AG04450 (cell line): ENCODE results near the gene TTLL1. TPM values are rescaled to one million over a fixed set of nuclear protein-coding genes. Genes with fewer than 3 reads are reported as not detected.

Experiments used
- CTCF ChIA-PET: fragments of 300-600, 350-600 bp; formaldehyde crosslinking; extraction: SDS; loops from one replicate; lab custom pipeline; 2022; ENCODE audit warnings: antibody characterized with exemption, inconsistent platforms; lab: Charles Lee
- POLR2A ChIA-PET: fragments of 350-600 bp; formaldehyde crosslinking; extraction: SDS; loops from one replicate; lab custom pipeline; 2021; ENCODE audit warnings: antibody characterized with exemption, inconsistent platforms; lab: Yijun Ruan, JAX
- DNase-seq: peaks from one replicate; pipeline ENCODE4 v3.0.0-alpha.2; 2011; ENCODE audit warnings: low read depth, low spot score
- H3K27ac ChIP-seq: one replicate; pipeline ENCODE4 v1.5.1; 2012; ENCODE audit warnings: low read depth, low read length, control low read depth
- H3K27me3 ChIP-seq: one replicate; pipeline ENCODE4 v1.6.0; 2012; ENCODE audit warnings: low read length; ENCODE audit not compliant: control insufficient read depth, insufficient read depth
- H3K4me3 ChIP-seq: 2 replicates; pipeline ENCODE4 v1.5.1; 2011; ENCODE audit warnings: mild to moderate bottlenecking, low read depth, low read length, control low read depth
- H3K9me3 ChIP-seq: 2 replicates; pipeline ENCODE4 v1.5.1; 2012; ENCODE audit warnings: low read length; ENCODE audit not compliant: control insufficient read depth, insufficient read depth
- polyA plus RNA-seq: library from polyadenylated mRNA; depleted of rRNA; stranded (reverse); fragments of >200 nt; gene quantifications from 2 replicates; pipeline ENCODE4 v1.2.3, GENCODE V29; 2011
- TF ChIP-seq, protein P1 (sequence below): IDR thresholded peaks from 2 replicates; pipeline ENCODE4 v1.5.1; 2011; ENCODE audit warnings: low read depth, low read length, control low read depth, inconsistent platforms

Gene TTLL1
- polyA plus RNA-seq, 1 experiment: 17.5 TPM

GRCh38 chr22:43128116-43128515 is 38.9 kb upstream of the TTLL1 start:
- no peaks in the 10 kb centered on the region for H3K27me3 ChIP-seq
- ChIA-PET POLR2A (no interaction called here), CTCF (no interaction called here)
- TF ChIP-seq, protein P1, sequence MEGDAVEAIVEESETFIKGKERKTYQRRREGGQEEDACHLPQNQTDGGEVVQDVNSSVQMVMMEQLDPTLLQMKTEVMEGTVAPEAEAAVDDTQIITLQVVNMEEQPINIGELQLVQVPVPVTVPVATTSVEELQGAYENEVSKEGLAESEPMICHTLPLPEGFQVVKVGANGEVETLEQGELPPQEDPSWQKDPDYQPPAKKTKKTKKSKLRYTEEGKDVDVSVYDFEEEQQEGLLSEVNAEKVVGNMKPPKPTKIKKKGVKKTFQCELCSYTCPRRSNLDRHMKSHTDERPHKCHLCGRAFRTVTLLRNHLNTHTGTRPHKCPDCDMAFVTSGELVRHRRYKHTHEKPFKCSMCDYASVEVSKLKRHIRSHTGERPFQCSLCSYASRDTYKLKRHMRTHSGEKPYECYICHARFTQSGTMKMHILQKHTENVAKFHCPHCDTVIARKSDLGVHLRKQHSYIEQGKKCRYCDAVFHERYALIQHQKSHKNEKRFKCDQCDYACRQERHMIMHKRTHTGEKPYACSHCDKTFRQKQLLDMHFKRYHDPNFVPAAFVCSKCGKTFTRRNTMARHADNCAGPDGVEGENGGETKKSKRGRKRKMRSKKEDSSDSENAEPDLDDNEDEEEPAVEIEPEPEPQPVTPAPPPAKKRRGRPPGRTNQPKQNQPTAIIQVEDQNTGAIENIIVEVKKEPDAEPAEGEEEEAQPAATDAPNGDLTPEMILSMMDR: no peak
- no peak overlapping the region for H3K27ac ChIP-seq
- no peak overlapping the region for H3K4me3 ChIP-seq
- no peaks in the 10 kb centered on the region for H3K9me3 ChIP-seq
- no peak for DNase-seq

- TF ChIP-seq, protein P1: no peak
- ChIA-PET POLR2A (interaction anchor here (0.6 kb wide), 2 partner anchors 289 to 326 kb away, joined by 3 read pairs; no protein-coding TSS in a partner anchor), CTCF (interaction anchor here (0.7 kb wide), 1 partner anchor 32 kb away, joined by 3 read pairs; no protein-coding TSS in a partner anchor)
These were observed 38.1 kb upstream of the TTLL1 start for GRCh38 chr22:43127166-43127908.

DNA sequence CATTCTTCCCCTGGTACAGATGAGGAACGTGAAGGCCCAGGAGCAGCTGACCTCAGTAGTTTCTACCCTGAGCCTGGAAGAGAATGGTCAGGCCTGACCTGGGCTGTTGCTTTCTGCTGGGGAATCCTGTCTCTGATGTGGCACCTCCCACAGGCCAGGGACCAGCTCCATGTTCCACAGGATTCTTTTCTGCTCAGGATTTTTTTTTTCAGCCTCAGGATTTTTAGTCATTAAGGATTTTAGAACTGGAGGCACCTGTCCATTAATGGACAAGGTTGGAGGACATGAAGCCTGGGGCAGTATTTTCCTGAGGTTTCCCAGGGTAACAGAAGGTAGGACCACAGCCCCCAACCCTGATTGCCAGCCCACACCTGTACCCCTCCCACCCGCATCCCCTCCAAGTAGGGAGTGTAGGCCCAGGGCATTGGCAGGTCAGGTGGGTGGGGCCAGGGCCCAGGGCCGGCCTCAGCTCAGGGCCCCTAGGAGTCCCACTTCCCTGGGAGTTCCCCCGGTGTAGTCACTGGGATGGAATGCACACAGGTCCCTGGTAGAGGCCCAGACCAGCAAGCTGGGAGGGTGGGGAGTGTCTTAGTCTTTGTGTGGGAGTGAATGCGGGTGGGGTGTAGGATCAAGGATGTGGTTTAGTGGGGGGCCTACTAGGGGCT is 37.4 kb upstream of the TTLL1 start:
- H3K4me3 ChIP-seq: no peak overlapping the region
- DNase-seq: peak; percentile 60
- TF ChIP-seq, protein P1: no peak
- ChIA-PET POLR2A (interaction anchor here (0.6 to 0.7 kb wide), 4 partner anchors 13 to 1267 kb away, joined by 3 to 11 read pairs (median 3); no protein-coding TSS in a partner anchor), CTCF (no interaction called here)
- no peaks in the 10 kb centered on the region for H3K9me3 ChIP-seq
- peak overlapping the region; percentile 39 for H3K27ac ChIP-seq
- H3K27me3 ChIP-seq: no peaks in the 10 kb centered on the region

More at GRCh38 chr22:43127166-43127908, 38.1 kb upstream of the TTLL1 start:
- no peak for DNase-seq
- H3K9me3 ChIP-seq: no peaks in the 10 kb centered on the region
- peak overlapping the region; percentile 39 for H3K27ac ChIP-seq
- H3K27me3 ChIP-seq: no peaks in the 10 kb centered on the region
- no peak overlapping the region for H3K4me3 ChIP-seq

DNA sequence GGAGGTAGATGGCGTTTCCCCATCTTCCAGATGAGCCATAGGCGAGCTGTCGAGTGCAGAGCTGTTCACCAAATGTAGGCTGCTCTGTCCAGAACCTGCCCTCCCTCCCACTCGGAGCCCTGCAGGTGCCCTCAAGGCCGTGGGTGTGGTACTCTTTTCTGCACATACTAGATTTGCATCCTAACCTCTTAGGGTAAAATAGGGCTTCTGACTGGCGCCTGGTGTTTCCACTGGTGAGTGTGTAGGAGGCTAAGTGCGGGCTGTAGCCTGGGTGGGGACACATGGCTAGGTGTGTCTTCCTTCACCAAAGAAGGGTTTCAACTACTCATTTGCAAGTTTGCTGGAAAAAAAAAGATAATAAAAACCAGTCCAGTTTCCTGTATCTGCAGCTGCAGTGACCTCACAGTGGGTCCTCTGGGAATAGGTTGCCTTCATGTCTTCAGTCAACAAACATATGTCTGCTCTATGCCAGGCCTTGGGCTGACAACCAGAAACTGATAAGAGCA is 29.8 kb upstream of the TTLL1 start:
- Histone ChIP-seq H3K27ac (no peak overlapping the region), H3K9me3 (no peaks in the 10 kb centered on the region), H3K27me3 (peaks cover 5% of the 10 kb centered on the region), H3K4me3 (no peak overlapping the region)
- no peak for DNase-seq
- ChIA-PET POLR2A (no interaction called here), CTCF (no interaction called here)
- TF ChIP-seq, protein P1: no peak
